GM19372 (cell line): ENCODE results near the gene TEX26.

Source experiments
- ATAC-seq: cut with Tn5 transposase; IDR thresholded peaks from one replicate; pipeline ENCODE4 v1.9.1; 2021; ENCODE audit warnings: mild to moderate bottlenecking, low read depth, moderate library complexity; ENCODE audit not compliant: unreplicated experiment

Gene TEX26

DNA sequence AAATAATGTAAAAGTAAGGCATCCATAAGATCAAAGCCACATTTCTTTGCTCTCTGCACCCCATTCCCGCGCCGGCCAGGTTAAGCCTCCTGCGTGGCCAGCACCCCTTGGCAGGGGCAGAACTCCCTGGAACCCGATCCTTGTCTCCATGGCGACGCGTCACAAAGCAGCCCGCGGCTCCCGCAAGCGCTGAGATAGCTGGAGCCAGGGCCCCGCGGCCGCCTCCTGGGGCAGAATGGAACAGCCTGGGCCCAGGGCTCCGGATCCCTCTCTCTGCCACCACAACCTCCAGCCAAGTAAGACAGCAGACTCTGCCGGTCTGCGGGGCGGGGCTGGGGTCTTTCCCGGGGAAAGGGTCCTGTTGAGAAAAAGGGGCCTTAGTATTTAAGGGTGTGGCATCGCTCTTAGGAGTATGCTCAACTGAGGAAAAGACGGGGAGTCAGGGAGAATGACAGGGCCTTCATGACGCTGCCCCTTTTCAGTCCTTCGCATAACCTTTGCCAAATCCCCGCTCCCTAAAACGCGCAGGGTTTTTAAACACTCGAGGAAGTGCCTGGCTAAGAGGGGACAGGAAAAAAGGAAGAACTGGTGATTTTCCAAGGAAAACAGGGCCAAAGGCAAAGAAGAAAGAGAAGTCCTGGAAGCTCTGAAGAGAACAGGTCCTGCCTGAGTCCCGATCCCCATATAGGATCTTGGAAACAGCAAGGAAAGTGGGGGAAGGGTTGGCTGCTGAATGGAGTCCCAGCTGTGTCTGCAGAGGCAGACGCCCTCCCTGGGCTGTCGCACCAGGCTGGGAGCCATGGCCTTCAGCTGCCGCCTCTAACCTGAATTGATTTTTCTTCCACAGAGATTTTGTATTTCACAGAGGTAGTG, at the start of gene TEX26:
Gene TEX26 (plus strand): TSS at position 176 of the 873 bp plus-strand sequence. CDS start 60 bp downstream, at position 236.
- ATAC-seq = no peak

DNA sequence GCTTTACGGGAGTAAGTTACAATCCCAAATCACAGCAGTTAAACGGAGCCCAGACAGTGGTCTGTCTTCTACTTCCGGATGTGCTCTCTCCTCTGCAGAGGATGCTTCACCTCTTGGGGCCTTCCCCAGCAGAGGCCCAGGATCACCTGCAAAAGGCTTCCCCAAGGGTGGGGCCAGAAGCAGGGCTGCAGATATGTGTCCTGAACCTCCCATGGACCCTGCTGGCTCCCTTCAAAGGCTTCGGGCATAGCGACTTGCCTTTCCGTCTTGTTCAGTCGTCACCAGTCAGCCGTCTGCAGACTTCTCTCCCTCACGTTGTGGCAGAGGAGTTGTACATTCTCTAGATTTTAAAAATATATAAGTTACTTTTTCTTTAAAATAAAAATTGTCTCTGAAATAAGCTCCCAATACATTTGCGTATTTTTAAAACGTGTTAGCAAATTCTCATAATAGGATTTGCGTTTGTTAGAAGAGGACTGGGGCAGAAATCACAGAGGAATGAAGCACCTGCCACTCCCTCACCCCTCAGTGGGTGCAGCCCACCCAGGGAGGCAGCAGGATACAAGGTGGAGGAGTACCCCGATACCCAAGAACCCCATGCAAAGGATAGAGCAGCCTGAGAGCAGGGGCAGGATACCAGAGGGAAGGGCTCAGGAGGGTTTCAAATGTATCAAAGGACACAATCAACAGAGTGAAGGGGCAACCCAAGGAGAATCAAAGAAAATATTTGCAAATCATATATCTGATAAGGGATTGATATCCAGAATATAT, 49.3 kb upstream of the TEX26 start:
- ATAC-seq = no peak

DNA sequence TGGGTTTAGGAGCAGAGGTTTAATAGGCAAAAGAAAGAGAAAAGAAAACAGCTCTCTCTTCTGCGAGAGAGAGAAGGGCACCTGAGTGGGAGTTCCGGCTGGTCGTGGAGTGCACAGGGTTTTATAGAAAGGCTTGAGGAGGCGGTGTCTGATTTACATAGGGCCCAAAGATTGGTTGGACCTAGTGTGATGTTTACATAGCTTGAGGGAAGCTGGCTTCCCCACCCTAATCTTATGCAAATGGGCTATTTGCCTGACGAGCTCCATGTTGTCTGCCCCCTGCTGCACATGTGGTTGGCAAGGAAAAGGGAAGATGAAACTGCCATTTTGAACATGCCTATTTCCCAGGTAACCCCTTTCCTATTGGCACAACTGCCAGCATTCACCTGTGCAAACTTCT, 47.9 kb upstream of the TEX26 start:
- no peak for ATAC-seq

DNA sequence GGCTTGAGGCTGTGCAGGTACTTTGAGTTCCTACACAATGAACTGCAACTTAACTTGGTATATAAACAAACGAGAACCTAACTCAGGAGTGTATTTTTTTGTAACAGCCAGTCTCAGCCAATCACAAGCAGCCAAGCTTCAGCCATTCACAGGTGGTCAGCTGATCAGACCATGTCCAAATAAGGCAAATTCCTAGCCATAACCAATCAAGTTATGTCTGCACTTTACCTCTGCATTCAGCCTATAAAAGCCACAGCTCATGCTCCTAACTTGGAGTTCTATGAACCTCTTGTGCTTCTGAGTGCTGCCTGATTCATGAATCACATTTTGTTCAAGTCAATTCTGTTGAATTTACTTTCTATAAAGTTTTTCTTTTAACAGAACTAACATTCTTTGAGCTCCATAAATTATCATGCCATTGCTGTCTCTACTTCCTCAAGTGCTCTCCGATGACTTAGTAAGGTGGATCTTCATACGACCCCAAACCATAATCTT, 43.2 kb upstream of the TEX26 start:
- no peak for ATAC-seq

DNA sequence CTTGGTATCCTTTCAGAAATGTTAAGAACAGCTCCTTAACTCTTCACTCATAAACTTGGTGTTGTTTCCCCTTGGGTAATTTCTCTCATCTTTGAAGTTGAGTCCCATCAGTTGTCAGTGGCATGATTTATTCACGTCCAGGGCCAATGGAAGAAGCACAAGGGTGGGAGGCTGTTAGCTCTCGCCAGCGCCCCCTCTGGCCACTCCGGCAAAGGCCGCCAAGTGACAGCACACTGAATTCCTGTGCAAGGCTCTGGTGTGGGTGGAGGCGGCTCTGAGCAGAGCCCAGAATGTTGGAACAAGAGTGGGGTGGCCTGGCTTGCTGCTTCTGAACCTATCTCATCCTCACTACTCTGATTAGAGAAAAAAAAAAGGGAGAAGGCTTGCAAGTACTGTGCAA, 39.5 kb upstream of the TEX26 start:
- no peak for ATAC-seq

DNA sequence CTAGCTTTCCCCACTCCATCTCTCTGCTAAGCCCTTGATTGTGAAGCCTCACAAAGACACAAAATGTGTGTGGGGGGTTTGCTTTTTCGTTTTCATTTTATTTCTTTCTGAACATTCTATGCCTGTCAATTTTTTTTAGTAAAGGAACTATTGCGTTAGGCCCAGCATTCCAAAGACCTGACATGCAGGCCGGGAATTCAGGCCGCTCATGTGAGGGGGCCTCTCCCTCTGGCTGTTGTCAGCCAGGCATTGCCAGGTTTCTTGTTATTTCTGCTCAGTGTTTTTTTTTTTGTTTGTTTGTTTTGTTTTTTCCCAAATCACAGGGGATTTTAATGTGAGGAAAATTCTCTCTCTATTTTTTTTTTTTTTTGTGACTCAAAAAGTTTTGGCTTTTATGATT, 36.7 kb upstream of the TEX26 start:
- no peak for ATAC-seq

DNA sequence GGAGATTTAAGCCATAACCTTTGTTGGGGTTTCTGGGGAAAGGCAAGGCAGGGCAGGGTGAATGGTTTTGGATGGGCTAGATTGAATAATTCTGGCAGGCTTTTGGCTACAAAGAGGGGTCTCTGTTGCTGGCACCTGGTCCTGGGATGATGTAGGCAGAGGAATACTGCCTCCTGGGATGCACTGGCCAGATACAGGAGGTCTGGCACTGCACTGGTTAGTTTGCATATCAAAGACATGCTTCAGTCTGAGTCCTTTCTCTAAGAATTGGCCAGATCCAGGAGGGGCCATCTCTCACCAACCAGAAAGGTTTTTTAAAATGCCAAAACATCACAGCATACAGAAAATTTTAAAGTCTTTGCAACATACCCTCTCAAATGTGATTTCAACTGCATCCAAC, 34.4 kb upstream of the TEX26 start:
- ATAC-seq = no peak

DNA sequence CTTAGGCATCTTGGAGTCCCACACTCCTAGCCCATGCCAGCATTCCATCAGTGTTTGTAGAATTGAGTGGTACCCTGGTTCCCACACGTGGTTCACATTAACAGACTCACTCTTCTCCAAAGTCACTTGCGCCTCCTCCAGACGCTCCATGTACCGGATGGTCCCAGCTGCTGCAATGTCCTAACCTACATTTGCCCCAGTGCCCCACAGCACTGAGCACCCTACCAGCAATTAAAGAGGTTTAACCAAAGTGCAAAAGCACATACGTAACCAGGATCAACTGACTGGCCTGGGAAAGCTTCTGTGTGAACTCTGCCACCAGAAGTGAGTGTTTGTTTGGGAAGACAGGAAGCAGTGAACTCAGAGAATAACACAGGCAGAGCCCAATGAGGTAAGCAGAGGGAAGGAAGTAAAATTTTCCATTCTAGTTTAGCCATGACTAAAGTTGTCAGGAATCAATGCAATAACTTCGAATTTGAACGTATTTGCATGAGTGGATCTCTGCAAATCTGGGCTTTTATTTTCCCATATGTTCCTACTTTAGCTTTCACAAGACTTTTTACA, 33.7 kb upstream of the TEX26 start:
- no peak for ATAC-seq

DNA sequence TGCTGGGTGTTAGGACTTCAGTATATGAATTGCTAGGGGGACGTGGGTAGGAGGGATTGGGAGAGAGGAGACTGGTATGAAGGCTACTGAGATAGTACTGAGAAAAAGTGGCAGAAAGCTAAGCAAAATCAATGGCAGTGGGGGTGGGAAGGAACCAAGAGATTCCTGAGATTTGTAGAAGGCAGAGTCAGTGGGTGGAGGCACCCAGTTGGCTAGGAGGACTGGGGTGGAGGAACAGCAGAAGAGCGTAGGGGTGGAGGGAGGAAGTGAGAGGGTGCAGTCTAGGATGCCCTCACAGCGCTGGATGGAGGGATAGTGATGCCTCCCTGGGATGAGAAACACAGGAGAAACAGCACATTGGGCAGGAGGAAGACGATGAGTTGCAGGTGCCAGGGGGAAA, 32.0 kb upstream of the TEX26 start:
- ATAC-seq = no peak

DNA sequence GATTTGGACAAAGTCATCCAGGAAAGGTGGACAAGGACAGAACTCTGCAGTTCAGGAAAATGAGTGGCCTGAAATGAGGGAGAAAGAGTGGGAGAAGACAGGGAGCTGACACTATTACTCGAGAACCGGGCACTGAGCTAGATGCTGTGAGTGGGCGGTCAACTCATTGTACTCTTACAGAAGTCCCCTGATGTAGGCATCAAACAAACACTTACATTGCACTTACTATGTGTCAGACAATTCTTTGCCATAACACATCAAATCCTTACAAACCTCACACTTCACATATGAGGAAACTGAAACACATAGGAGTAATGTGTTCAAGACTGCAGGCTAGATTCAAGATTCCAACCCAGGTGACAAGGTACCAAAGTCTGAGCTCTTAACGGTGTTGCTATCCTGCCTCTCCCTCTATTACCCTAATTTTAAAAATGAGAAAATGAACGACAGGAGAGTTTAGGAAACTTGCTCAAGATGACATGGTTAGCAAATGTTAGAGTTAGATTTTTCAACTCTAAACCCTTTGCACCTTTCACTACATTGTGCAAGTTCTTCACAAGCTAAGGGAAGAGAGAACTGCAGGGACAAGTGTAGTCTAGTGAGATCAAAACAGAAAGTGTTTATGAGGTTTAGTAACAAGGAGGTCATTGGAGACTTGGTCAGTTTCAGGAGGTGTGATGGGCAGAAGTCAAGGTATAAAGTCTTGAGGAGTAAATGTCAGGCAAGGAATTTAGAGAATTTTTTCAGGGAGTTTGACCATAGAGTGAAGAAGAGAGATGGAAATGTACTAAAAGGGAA, 31.3 kb upstream of the TEX26 start:
- ATAC-seq = no peak

DNA sequence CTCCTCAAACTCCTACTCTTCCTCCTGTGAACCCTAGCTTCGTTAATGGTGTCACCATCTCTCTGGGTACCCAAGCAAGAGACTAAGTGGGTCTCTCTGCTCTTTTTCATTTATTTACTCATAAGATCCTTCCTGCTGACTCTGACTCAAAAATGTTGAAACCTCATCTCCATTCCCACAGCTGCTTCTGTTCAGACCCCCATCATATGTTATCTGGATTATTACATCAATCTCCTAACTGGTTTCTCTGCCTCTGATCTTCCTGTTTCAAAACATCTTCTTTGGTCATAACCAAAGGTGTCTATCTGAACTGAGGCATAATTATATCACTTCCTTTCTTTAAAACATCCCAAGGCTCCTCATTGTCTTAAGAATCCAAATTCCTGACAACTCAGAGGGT, 28.4 kb upstream of the TEX26 start:
- no peak for ATAC-seq

DNA sequence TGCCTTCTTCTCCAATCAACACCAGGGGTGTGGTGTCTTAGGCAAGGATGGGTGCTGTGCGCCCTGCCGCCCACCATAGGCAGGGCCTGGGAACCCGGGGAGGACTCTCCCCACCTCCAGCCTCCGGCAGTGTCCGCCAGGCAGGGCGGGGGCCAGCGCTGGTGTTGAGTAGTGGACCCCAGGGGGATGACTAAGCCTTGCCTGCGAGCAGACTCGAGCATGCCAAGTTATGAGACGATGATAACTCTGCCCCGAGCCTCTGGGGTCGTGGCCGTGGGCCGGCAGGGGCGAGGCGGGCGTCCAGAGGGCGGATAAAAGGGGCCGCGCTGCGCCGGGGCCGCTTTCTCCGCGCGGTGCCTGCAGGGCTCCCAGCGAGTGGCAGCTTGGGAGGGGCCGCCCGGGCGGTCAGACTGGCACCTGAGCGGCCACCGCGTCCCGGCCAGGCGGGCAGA, 26.5 kb upstream of the TEX26 start, which contains the start of gene MEDAG:
Gene MEDAG (plus strand): TSS at position 340 of the 452 bp plus-strand sequence. CDS start 245 bp downstream, outside the sequence.
- no peak for ATAC-seq

DNA sequence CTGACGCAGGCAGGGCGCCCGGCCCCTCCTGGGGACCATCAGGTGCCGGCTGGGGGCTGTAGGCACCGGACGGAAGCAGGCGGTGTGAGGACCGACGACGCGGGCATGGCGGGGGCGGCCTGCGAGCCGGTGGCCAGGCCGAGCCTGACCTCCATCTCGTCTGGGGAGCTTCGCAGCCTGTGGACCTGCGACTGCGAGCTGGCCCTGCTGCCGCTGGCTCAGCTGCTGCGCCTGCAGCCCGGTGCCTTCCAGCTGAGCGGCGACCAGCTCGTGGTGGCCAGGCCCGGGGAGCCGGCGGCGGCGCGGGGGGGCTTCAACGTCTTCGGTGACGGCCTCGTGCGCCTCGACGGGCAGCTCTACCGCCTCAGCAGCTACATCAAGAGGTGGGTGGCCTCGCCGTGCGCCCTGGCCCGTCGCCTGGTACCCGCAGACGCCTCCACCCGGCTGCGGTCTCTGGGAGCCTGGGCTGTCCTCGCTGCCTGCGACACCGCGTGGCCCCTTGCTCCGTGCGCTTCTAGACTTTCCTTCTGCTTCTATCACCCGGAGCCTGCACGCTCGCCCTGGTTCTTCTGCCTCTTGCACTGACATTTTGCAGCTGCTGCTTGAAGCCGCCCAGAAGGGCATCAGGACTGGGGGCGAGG, 25.9 kb upstream of the TEX26 start:
- no peak for ATAC-seq

DNA sequence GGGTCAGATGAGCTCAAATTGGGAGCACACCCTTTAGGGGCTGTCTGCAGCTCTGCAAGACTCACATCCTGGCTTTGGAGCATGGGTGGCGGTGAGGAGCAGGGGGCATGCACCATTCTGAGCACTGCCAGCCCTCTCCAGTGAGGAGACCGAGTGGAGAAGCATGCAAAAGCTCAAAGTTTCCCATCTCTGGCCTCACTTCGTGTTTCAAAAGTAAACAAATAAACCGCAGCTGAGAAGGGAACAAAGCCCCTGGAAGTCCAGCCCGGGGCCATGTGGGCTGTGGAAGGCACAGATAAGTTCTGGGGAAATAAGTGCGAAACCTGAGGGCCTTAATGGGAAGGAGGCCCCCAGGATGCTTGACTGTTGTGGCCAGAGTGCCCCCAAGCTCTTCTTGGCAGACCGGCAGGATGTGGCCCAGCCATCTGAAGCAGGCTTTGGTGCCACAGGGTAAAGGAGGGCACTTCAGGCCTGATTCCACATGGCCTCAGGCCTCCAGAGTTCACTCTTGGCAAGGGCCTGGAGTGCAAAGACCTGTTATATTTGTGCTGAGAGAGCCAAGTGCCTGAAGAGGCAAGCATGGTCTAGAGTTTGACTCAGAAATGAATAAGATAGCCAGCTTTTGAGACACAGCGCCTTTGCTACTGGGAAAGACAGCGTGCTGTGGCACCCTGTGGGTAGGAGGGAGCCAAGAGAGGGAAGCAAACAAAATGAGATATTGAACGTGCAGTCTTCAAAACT, 25.2 kb upstream of the TEX26 start:
- no peak for ATAC-seq

DNA sequence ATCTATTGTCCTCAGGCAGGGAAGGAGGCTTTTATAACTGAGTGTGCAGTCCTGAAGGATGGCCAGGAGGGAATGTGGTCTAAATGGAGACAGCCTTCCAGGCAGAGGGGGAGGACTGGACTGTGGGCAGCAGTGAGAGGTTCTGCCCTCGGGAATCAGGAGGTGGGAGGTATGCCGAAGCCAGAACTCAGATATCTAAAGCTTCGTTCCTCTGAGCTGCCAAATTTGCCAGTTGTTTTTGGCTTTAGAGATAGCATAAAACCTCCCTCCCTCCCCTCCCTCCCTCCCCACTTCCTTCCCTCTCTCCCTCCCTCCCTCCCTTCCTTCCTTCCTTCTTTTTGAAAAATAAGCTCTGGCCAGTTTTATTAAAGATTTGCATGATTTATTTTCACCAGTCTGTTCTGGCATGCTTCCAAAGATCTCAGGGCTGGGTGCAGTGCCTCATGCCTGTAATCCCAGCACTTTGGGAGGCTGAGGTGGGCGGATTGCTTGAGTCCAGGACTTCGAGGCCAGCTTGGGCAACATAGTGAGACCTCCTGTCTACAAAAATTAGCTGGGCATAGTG, 24.0 kb upstream of the TEX26 start:
- ATAC-seq = no peak

DNA sequence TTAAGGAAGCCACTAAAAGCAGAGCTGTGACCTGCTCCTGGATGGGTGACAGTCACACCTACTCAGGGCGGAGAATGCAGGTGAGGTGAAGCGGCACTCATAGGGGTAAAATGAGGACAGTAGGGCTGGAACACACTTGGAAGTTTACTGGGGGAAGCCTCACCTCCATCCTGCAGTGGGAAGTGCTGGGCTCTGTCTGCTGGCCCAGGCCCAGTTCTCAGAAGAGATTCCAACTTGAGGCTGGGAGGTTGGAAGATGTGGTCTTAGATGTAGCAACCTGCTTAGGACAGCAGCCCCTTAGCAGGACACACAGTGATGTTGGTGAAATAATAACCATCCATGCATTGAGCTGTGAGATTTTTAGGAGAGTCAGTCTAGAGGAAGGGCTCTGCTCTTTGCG, 21.8 kb upstream of the TEX26 start:
- no peak for ATAC-seq

DNA sequence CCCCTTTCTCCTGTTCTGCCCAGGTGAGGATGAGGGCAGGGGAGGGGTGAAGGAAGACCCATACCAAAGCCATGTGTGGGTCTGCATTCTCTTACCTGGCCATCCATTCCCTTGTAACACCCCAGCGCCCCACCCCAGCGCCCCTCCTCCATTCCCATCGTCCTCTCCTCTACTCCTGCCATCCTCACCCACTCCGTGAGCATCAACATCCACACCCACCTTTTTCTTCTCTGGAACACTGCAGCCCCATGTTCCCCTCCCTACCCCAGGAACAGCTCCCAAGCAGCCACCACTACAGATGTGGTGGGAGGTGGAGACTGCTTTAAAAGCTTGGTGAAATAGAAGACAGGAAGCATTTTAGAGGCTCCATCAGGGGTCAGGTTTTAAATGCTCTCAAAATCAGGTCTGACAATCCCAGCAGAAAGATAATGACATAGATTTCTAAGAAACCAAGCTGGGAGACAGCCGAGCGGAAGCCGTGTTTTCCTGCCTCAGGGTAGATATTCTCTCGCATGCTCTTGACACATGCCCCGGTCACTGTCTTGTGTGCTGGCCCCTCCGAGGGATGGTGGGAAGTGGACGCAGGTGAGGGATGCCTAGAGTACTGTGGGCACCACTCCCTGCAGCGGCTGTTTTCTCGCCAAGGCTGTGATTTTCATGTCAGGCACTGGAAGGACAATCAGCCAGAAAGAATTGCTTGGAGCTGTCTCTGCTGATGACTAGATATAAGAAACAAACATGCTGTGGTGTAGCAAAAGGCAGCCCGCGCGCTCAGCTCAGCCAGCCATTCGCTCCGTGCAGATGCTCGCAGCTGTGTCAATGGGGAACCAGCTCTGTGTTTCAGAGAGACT, 16.5 kb upstream of the TEX26 start:
- no peak for ATAC-seq

DNA sequence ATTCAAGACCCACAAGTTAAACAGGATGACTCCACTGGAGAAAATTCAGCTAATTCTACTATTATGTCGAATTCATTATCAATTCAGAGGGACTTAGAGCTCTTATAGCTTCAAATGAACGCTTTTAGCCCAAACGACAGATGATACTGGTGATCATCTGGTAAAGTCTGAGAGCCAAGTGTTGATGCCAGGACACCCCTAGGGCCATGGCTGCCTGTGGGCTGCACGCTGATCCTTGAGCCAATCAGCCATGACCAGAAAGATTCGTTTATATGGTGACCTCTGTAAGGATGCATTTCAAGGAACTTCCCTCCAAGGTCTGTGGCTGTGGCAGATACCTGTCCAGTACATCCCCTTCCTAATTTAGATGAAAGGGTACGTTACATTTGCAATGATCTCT, 15.5 kb upstream of the TEX26 start:
- ATAC-seq = no peak
